ENCODE measurements around the gene GON4L. TPM values are rescaled to one million over a fixed set of nuclear protein-coding genes. Genes with fewer than 3 reads are reported as not detected.

The GON4L gene
- total and polyA plus RNA-seq, 2 of the 4 experiments (the other 2 are of a cell fraction), result 21.2 to 30.3 TPM

DNA sequence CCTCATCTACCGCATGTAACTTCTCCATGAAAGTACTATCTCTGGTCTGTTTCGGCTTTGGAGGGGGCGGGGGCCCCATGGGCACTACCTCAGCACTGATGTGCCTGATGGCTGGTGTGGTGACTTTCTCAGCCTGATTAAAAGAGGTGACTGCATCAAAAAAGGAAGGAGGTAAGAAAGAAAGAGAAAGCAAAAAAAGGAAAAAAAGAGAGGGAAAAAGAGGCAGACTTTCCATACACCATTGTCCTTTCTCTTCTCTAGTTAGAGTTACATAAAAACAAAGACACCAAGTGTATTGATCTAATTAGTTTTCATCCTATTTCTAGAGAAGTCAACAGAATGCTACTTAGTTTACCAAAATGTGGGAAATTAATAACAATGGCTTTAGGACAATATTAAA, 43.3 kb downstream of the GON4L start:
- Histone ChIP-seq H4K8ac (ENCODE audit: low read depth in 2 of 2, low read length in 2 of 2) (no peak overlapping the region), H2BK120ac (ENCODE audit: low read depth, low read length) (no peak overlapping the region), H3K4me2 (ENCODE audit: low read depth, low read length) (no peak overlapping the region), H3K27me3 (ENCODE audit: control insufficient read depth, insufficient read depth, low read length) (no peaks in the 10 kb centered on the region), H2AFZ (replicated peaks; ENCODE audit: low read length, poor library complexity) (no peak overlapping the region), H2AK5ac (ENCODE audit: low read depth, low read length) (no peak overlapping the region), H4K5ac (ENCODE audit: low read depth, low read length) (no peak overlapping the region), H4K91ac (ENCODE audit: insufficient read depth, low read depth, low read length) (no peak overlapping the region), H2BK15ac (ENCODE audit: low read depth, low read length) (no peak overlapping the region), H2AK9ac (replicated peaks; ENCODE audit: low read depth, low read length, poor library complexity) (no peak overlapping the region), H3K14ac (replicated peaks; ENCODE audit: low read depth, low read length) (no peak overlapping the region), H3K4me1 (ENCODE audit: control insufficient read depth, insufficient read depth, low read length) (no peaks in the 10 kb centered on the region), H3K79me1 (ENCODE audit: low read depth in 1 of 2, low read length in 2 of 2) (peaks cover 4 to 14% of the 10 kb centered on the region in 2 experiments; a peak in 2 of 4 replicates), H3K18ac (ENCODE audit: low read depth, low read length) (no peak overlapping the region), H3K36me3 (ENCODE audit: control insufficient read depth, insufficient read depth, low read length) (peaks cover 35% of the 10 kb centered on the region), H3K9me1 (ENCODE audit: insufficient read depth, low read length) (peaks cover 5% of the 10 kb centered on the region; the same call in 1 of the 2 replicates), H3K9me3 (ENCODE audit: control insufficient read depth, insufficient read depth, low read length) (no peaks in the 10 kb centered on the region), H3K4ac (ENCODE audit: low read depth, low read length) (no peak overlapping the region), H3K9ac (ENCODE audit: low read depth, low read length) (no peak overlapping the region), H3K4me3 (ENCODE audit: insufficient read depth, low read depth, low read length) (no peak overlapping the region), H4K20me1 (ENCODE audit: insufficient read depth, low read length) (no peaks in the 10 kb centered on the region), H3K56ac (ENCODE audit: extremely low read depth, insufficient read depth, low read length) (no peak overlapping the region), H3K23ac (ENCODE audit: low read depth, low read length) (no peak overlapping the region), H3K27ac (ENCODE audit: insufficient read depth, low read length) (no peak overlapping the region), H2BK20ac (ENCODE audit: low read depth, low read length) (no peak overlapping the region), H2BK5ac (ENCODE audit: low read depth, low read length, poor library complexity, severe bottlenecking) (no peak overlapping the region)
- ChIA-PET POLR2A (ENCODE audit: unreplicated experiment) (no interaction called here), CTCF (no interaction called here)
- 100% methylated on average over 2 of the region's 3 CpGs; no CpG with 5 or more reads in 1 of the 2 experiments for WGBS, 2 experiments (ENCODE audit: extremely low coverage in 2 of 2, insufficient read length in 1 of 2)
- TF ChIP-seq RAD21 (IDR thresholded peaks at IDR 0.05; ENCODE audit: low read length) (no peak), CHD1 (IDR thresholded peaks at IDR 0.05; ENCODE audit: low read depth, low read length) (no peak), NFE2L2 (IDR thresholded peaks at IDR 0.05; ENCODE audit: low read depth, low read length) (no peak), FOS (IDR thresholded peaks at IDR 0.05; ENCODE audit: low read depth, low read length) (no peak), SMC3 (IDR thresholded peaks at IDR 0.05; ENCODE audit: low read depth, low read length) (no peak), CEBPB (IDR thresholded peaks at IDR 0.05; ENCODE audit: low read depth, low read length) (no peak), BHLHE40 (IDR thresholded peaks at IDR 0.05; ENCODE audit: low read depth, low read length) (no peak), POLR2A (IDR thresholded peaks at IDR 0.05; ENCODE audit: low read depth, low read length) (no peak), RFX5 (IDR thresholded peaks at IDR 0.05; ENCODE audit: low read depth, low read length) (no peak), MXI1 (IDR thresholded peaks at IDR 0.05; ENCODE audit: borderline replicate concordance, low read depth, low read length) (no peak), MAFK (IDR thresholded peaks at IDR 0.05; ENCODE audit: low read depth, low read length) (no peak), RCOR1 (IDR thresholded peaks at IDR 0.05; ENCODE audit: insufficient replicate concordance, low read length) (no peak), MAZ (IDR thresholded peaks at IDR 0.05; ENCODE audit: borderline replicate concordance, low read depth, low read length) (no peak)
- TF ChIP-seq, protein P1, sequence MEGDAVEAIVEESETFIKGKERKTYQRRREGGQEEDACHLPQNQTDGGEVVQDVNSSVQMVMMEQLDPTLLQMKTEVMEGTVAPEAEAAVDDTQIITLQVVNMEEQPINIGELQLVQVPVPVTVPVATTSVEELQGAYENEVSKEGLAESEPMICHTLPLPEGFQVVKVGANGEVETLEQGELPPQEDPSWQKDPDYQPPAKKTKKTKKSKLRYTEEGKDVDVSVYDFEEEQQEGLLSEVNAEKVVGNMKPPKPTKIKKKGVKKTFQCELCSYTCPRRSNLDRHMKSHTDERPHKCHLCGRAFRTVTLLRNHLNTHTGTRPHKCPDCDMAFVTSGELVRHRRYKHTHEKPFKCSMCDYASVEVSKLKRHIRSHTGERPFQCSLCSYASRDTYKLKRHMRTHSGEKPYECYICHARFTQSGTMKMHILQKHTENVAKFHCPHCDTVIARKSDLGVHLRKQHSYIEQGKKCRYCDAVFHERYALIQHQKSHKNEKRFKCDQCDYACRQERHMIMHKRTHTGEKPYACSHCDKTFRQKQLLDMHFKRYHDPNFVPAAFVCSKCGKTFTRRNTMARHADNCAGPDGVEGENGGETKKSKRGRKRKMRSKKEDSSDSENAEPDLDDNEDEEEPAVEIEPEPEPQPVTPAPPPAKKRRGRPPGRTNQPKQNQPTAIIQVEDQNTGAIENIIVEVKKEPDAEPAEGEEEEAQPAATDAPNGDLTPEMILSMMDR (conservative IDR thresholded peaks at IDR 0.05; ENCODE audit: low read depth, low read length), result no peak
- TF ChIP-seq, protein P2, sequence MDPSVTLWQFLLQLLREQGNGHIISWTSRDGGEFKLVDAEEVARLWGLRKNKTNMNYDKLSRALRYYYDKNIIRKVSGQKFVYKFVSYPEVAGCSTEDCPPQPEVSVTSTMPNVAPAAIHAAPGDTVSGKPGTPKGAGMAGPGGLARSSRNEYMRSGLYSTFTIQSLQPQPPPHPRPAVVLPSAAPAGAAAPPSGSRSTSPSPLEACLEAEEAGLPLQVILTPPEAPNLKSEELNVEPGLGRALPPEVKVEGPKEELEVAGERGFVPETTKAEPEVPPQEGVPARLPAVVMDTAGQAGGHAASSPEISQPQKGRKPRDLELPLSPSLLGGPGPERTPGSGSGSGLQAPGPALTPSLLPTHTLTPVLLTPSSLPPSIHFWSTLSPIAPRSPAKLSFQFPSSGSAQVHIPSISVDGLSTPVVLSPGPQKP (IDR thresholded peaks at IDR 0.05; ENCODE audit: borderline replicate concordance, low read depth, low read length), result no peak
- TF ChIP-seq, protein P3, sequence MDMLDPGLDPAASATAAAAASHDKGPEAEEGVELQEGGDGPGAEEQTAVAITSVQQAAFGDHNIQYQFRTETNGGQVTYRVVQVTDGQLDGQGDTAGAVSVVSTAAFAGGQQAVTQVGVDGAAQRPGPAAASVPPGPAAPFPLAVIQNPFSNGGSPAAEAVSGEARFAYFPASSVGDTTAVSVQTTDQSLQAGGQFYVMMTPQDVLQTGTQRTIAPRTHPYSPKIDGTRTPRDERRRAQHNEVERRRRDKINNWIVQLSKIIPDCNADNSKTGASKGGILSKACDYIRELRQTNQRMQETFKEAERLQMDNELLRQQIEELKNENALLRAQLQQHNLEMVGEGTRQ (IDR thresholded peaks at IDR 0.05; ENCODE audit: low read depth, low read length), result no peak
- DNase-seq (no peak), ATAC-seq (ENCODE audit: low read depth) (no peak)
- intact Hi-C loops (cut with micrococcal nuclease), result no loop called here
- no TSS peak for BruUV-seq (replicated peaks)
- in situ Hi-C loops (cut with MboI; ENCODE audit: low sequenced_read_pairs), result no loop called here
- dilution Hi-C loops (cut with HindIII; ENCODE audit: low sequenced_read_pairs, unreplicated experiment), result no loop called here

All from IMR-90 (cell line).